ENCODE data around the gene DNAJB1. TPM values are rescaled to one million over a fixed set of nuclear protein-coding genes. Genes with fewer than 3 reads are reported as not detected.

DNAJB1 gene
- total and polyA plus RNA-seq, 2 of the 13 experiments (the other 11 are each of a cell fraction or from before 2014, with no cell fraction given), result 87.5 to 97.3 TPM

DNA sequence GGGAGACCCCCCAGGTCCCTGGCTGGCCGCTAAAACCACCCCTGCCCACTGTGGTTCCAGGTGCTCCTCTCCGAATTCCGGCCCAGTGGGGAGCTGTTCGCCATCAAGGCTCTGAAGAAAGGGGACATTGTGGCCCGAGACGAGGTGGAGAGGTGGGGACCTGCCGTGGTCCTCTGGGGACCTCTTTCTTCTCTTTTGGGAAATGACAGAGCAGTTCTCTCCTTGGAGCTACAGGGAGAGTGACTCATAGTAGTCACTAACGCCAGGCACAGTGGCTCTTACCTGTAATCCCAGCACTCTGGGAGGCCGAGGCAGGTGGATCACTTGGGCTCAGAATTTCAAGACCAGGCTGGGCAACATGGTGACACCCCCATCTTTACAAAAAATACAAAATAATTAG, 50.4 kb downstream of the DNAJB1 start:
- in situ Hi-C loops (cut with HindIII; ENCODE audit: extremely low pct_ligation_motif_present, low pct_unique_long_range_greater_than_20kb), result no loop called here
- ATAC-seq (no peak), FAIRE-seq (no peak), DNase-seq (ENCODE audit: low spot score) (no peak)
- H3K4me1 ChIP-seq (ENCODE audit: insufficient read depth, low read length), result peaks cover 7% of the 10 kb centered on the region; the same call in 1 of the 2 replicates
- H3K4me2 ChIP-seq (ENCODE audit: low read depth, low read length), result no peak overlapping the region
- no TSS peak for BruUV-seq (replicated peaks)
- POLR2A ChIA-PET, result interaction anchor here (1.1 kb wide), 1 partner anchor 51 kb away, joined by 3 read pairs; the partner anchor contains the start of gene DNAJB1
- no peaks in the 10 kb centered on the region for H3K9me3 ChIP-seq (ENCODE audit: low read length)
- intact Hi-C loops (cut with micrococcal nuclease; ENCODE audit: unreplicated experiment), result no loop called here
- H3K79me2 ChIP-seq (ENCODE audit: insufficient read depth, low read length), result no peaks in the 10 kb centered on the region
- peaks cover 5 to 13% of the 10 kb centered on the region in 2 experiments for H3K36me3 ChIP-seq (replicated peaks in 1 of 2; ENCODE audit: control insufficient read depth in 1 of 2, insufficient read depth in 2 of 2, low read length in 2 of 2)
- no peaks in the 10 kb centered on the region; a peak in 1 of 5 replicates for H3K27me3 ChIP-seq (ENCODE audit: control insufficient read depth in 1 of 2, insufficient read depth in 2 of 2, low read length in 2 of 2)
- CTCF ChIA-PET (ENCODE audit: low intra/inter-chr PET ratio, low total read pairs), result no interaction called here
- H2AFZ ChIP-seq (ENCODE audit: low read length), result no peak overlapping the region
- no peak overlapping the region for H3K4me3 ChIP-seq (replicated peaks in 1 of 3; ENCODE audit: insufficient read depth in 1 of 3, low read depth in 2 of 3, low read length in 3 of 3)
- peak; percentile 18; the same call in 1 of the 2 replicates for TF ChIP-seq STAG1 (CRISPR knock-in tag; IDR thresholded peaks at IDR 0.05)
- TF ChIP-seq, protein P1, sequence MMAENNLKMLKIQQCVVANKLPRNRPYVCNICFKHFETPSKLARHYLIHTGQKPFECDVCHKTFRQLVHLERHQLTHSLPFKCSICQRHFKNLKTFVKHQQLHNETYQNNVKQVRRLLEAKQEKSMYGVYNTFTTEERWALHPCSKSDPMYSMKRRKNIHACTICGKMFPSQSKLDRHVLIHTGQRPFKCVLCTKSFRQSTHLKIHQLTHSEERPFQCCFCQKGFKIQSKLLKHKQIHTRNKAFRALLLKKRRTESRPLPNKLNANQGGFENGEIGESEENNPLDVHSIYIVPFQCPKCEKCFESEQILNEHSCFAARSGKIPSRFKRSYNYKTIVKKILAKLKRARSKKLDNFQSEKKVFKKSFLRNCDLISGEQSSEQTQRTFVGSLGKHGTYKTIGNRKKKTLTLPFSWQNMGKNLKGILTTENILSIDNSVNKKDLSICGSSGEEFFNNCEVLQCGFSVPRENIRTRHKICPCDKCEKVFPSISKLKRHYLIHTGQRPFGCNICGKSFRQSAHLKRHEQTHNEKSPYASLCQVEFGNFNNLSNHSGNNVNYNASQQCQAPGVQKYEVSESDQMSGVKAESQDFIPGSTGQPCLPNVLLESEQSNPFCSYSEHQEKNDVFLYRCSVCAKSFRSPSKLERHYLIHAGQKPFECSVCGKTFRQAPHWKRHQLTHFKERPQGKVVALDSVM (CRISPR knock-in tag; IDR thresholded peaks at IDR 0.05), result no peak
- TF ChIP-seq, protein P2, sequence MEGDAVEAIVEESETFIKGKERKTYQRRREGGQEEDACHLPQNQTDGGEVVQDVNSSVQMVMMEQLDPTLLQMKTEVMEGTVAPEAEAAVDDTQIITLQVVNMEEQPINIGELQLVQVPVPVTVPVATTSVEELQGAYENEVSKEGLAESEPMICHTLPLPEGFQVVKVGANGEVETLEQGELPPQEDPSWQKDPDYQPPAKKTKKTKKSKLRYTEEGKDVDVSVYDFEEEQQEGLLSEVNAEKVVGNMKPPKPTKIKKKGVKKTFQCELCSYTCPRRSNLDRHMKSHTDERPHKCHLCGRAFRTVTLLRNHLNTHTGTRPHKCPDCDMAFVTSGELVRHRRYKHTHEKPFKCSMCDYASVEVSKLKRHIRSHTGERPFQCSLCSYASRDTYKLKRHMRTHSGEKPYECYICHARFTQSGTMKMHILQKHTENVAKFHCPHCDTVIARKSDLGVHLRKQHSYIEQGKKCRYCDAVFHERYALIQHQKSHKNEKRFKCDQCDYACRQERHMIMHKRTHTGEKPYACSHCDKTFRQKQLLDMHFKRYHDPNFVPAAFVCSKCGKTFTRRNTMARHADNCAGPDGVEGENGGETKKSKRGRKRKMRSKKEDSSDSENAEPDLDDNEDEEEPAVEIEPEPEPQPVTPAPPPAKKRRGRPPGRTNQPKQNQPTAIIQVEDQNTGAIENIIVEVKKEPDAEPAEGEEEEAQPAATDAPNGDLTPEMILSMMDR (CRISPR knock-in tag; IDR thresholded peaks at IDR 0.05), result peak; percentile 34
- no peaks in the 10 kb centered on the region for H4K20me1 ChIP-seq (ENCODE audit: insufficient read depth, low read length)
- WGBS (ENCODE audit: low lambda C conversion rate), result 80% methylated on average over 4 of the region's 9 CpGs
- H3K9ac ChIP-seq (ENCODE audit: insufficient read depth, low read depth, low read length), result no peak overlapping the region
- H3K27ac ChIP-seq (ENCODE audit: extremely low read length, insufficient read depth, low read length), result no peak overlapping the region

DNA sequence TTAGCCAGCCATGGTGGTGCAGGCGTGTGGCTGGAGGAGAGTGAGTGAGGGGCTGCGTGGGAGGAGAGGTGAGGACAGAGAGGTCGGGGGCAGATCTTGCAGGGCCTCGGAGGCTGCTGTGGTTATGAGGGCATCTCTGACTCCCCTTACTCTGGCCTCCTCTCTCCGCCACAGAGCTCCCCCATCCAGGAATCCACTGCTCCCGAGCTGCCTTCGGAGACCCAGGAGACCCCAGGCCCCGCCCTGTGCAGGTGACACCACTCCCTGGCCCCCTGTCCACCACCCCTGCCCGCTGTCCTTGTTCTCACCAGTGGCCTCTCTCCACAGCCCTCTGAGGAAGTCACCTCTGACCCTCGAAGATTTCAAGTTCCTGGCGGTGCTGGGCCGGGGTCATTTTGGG, 50.8 kb downstream of the DNAJB1 start:
- in situ Hi-C loops (cut with HindIII; ENCODE audit: extremely low pct_ligation_motif_present, low pct_unique_long_range_greater_than_20kb), result no loop called here
- Histone ChIP-seq H3K4me2 (ENCODE audit: low read depth, low read length) (no peak overlapping the region), H3K27me3 (ENCODE audit: control insufficient read depth in 1 of 2, insufficient read depth in 2 of 2, low read length in 2 of 2) (no peaks in the 10 kb centered on the region), H3K9ac (ENCODE audit: insufficient read depth, low read depth, low read length) (no peak overlapping the region), H3K79me2 (ENCODE audit: insufficient read depth, low read length) (no peaks in the 10 kb centered on the region), H3K27ac (ENCODE audit: extremely low read length, insufficient read depth, low read length) (no peak overlapping the region), H3K4me3 (replicated peaks in 1 of 3; ENCODE audit: insufficient read depth in 1 of 3, low read depth in 2 of 3, low read length in 3 of 3) (no peak overlapping the region), H4K20me1 (ENCODE audit: insufficient read depth, low read length) (no peaks in the 10 kb centered on the region), H2AFZ (ENCODE audit: low read length) (no peak overlapping the region), H3K36me3 (replicated peaks in 1 of 2; ENCODE audit: control insufficient read depth in 1 of 2, insufficient read depth in 2 of 2, low read length in 2 of 2) (peaks cover 5 to 13% of the 10 kb centered on the region in 2 experiments), H3K4me1 (ENCODE audit: insufficient read depth, low read length) (peaks cover 5% of the 10 kb centered on the region; the same call in 1 of the 2 replicates), H3K9me3 (ENCODE audit: low read length) (no peaks in the 10 kb centered on the region)
- WGBS (ENCODE audit: low lambda C conversion rate), result 93% methylated on average over 12 of the region's 12 CpGs
- DNase-seq (ENCODE audit: low spot score) (no peak), FAIRE-seq (no peak), ATAC-seq (no peak)
- no TSS peak for BruUV-seq (replicated peaks)
- intact Hi-C loops (cut with micrococcal nuclease; ENCODE audit: unreplicated experiment), result no loop called here
- ChIA-PET CTCF (ENCODE audit: low intra/inter-chr PET ratio, low total read pairs) (no interaction called here), POLR2A (interaction anchor here (1.1 kb wide), 1 partner anchor 51 kb away, joined by 3 read pairs; the partner anchor contains the start of gene DNAJB1)
- TF ChIP-seq, protein P3, sequence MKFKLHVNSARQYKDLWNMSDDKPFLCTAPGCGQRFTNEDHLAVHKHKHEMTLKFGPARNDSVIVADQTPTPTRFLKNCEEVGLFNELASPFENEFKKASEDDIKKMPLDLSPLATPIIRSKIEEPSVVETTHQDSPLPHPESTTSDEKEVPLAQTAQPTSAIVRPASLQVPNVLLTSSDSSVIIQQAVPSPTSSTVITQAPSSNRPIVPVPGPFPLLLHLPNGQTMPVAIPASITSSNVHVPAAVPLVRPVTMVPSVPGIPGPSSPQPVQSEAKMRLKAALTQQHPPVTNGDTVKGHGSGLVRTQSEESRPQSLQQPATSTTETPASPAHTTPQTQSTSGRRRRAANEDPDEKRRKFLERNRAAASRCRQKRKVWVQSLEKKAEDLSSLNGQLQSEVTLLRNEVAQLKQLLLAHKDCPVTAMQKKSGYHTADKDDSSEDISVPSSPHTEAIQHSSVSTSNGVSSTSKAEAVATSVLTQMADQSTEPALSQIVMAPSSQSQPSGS (CRISPR knock-in tag; IDR thresholded peaks at IDR 0.05), result no peak
- TF ChIP-seq, protein P4, sequence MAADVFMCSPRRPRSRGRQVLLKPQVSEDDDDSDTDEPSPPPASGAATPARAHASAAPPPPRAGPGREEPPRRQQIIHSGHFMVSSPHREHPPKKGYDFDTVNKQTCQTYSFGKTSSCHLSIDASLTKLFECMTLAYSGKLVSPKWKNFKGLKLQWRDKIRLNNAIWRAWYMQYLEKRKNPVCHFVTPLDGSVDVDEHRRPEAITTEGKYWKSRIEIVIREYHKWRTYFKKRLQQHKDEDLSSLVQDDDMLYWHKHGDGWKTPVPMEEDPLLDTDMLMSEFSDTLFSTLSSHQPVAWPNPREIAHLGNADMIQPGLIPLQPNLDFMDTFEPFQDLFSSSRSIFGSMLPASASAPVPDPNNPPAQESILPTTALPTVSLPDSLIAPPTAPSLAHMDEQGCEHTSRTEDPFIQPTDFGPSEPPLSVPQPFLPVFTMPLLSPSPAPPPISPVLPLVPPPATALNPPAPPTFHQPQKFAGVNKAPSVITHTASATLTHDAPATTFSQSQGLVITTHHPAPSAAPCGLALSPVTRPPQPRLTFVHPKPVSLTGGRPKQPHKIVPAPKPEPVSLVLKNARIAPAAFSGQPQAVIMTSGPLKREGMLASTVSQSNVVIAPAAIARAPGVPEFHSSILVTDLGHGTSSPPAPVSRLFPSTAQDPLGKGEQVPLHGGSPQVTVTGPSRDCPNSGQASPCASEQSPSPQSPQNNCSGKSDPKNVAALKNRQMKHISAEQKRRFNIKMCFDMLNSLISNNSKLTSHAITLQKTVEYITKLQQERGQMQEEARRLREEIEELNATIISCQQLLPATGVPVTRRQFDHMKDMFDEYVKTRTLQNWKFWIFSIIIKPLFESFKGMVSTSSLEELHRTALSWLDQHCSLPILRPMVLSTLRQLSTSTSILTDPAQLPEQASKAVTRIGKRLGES (CRISPR knock-in tag; IDR thresholded peaks at IDR 0.05; ENCODE audit: borderline replicate concordance), result no peak
- TF ChIP-seq ZNF678 (CRISPR knock-in tag; IDR thresholded peaks at IDR 0.05) (no peak), MLLT10 (CRISPR knock-in tag; IDR thresholded peaks at IDR 0.05) (no peak)
